Midbrain (tissue), 1 donor: ENCODE results near the gene SLCO4A1.
"Not testable (repeated sequence)": the region's sequence is repeated elsewhere in the genome, so short reads cannot be mapped to it uniquely, and the experiment has no call there.

Experiments
- DNase-seq: peaks from one replicate; lab custom pipeline; 2025; lab: John Stamatoyannopoulos, UW

SLCO4A1 gene

DNA sequence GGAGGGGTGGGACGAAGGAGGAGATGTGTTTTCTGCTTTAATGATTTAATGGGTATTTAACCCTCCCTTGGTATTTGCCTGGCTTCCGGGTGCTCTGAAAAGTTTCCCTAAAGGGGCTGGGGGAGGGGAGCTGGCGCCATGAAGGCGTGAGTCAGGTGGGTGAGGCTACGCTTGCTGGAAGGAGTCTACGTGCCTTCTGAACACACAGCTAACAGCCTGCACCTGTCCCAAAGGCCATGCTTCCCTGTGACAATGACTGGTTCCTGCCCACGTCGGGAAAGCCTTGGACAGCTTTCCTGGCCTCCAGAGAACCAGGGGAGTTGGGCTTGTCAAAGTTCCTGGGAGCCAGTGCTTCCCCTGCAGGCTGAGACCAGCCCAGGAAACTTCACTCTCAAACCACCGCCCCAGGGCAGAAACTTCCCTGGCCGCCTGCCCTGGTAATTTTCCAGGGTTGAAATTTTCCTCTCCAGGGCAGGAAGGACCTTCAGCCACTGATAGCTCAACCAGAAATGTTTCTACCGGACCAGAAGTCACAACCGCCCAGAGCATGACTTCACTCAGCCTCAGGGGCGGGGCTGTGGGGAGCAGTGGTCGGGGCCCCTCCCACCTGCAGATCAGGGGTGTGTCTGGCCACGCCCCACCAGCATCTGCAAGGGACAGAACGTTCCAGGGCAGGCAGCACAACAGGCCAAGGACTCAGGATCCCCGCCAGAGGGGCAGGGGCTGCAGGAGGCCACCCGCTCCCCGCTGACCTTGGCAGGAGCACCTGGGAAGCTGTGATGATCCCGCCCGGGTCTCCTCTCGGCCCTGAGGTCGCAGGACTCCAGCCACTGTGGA, 18.6 kb upstream of the SLCO4A1 start:
- no peak for DNase-seq

DNA sequence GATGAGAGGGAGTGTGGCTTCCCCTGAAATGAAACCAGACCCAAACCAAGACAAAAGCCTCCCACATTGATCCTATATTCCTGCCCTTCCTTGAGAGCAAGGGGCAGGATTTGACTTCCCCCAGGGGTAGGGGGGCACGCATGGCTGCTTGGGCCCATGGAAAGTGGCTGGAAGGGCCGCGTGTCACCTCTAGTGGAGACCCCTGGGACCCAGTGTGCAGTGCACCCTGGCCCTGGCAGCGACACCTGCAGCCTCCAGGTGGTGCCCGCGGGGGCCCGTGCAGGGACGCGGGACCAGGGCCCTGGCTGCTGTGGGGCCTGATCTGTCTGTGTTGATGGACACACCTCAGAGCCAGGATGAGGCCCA, 18.0 kb upstream of the SLCO4A1 start:
- DNase-seq = no peak

DNA sequence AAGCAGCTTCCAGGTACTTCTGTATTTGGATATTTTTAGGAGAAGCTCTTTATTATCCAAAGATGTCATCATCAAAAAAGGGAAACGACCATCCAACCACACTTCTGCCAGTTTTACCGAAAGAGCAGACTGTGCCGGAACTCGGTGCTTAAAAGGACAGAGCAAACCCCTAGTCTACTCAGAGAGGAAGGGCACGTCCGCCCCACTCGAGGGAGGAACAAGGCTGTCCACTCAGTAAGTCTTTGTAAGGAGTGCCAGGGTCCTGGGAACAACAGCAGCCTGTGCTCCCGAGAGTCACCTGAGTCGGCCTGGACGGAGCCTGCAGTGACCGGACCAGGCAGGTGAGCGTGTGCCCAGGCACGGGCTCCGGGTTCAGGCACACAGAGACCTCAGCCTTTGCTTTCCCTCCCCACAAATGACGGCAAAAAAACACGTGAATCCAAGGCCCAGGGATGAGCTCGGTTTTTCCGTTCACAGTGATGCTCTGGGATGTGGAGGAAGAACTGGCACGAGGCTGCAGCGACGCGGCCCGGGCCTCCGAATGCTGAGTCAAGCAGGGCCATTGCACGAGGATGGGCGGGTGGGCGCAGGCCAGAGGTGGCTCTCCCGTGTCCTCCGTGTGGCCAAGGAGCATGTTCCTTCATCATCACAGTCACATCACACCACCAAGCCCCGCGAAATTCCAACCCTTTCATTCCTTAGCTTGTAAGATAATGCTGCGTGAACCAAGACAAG, 17.4 kb upstream of the SLCO4A1 start:
- DNase-seq = no peak

DNA sequence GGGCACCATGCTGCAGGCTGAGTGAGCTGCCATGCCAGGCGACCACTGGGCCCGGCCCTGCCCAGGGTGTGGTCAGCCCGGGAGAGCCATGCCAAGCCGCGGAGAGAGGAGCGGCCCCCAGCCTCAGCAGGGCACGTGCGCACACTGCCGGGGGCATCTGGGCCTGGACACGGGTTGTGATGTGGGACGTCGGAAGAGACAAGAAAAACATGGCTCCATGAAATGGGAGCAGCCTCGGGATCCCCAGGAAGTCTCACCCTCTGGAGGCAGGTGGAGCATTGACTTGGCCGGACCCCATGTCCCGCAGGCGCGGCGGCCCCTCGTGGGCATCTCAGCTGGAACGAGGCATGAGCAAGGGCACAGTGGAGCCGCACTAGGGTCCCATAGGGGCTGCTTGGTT, 16.8 kb upstream of the SLCO4A1 start:
- no peak for DNase-seq

DNA sequence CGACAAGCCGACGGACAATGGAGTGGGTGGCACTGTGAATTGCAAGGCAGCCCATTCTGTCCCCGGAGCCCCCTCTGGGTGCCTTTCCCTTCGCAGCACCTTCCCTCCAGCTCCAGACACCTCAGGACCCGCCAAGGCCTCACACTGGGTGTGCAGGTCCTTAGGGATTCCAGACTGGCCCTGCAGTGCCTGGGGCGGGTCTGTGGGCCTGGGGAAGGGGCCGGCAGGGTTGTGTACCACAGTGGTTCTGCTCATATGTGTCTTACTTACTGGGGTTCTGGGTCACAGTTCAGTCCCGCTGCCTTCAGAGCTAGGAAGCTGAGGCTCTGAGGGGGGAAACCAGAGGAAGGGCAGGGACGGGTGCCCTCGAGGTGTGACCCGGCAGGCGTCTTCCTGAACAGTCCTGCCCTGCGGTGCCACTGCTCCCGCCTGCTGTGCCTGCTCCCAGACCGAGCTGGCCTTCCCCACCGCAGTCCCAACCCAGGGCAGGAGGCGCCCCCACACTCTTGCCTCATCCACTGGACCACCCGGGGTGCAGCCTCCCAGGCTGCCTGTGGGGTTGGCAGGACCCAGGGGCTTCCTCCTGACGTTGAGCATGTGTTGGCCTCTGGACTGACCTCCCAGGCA, 16.3 kb upstream of the SLCO4A1 start:
- DNase-seq = no peak

DNA sequence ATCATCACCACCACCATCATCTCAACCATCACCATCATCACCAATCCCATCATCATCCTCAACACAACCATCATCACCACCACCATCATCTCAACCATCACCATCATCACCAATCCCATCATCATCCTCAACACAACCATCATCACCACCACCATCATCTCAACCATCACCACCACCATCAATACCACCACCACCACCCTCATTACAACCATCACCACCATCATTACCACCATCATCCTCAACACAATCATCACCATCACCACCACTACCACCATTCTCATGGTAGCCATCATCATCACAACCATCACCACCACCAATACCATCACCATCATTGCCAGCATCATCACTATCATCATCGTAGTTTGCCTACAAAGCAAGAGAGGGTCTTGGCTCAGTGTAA, 14.9 kb upstream of the SLCO4A1 start:
- DNase-seq = not testable (repeated sequence)

DNA sequence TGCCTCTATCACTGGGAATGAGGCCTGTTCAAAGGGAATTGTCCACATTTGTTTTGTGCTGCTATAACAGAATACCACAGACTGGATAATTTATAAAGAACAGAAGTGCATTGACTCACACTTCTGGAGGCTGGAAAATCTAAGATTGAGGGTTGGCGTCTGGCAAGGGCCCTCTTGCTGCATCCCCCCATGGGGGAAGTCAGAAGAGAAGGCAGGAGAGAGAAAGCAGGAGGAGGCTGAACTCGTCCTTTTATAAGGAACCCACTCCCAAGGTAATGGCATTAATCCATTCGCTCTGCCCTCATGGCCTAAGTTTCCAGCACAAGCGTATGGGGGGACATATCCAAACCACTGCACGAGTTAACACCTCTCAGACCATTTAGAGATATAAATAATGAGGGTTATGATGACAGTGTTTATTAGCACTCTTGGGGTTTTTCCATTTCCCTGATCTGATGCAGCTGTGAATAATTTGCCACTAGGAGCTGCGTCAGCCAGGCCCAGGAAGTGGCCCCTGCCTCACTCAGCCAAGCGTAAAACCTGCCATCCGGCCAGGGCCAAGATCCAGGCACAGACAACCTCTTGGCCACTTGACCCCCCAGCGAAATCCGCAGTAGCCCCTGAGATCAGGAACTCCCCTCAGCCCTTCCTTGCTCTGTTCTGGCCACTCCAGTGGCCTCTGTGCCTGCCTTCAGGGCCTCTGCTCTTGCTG, 14.2 kb upstream of the SLCO4A1 start:
- no peak for DNase-seq

DNA sequence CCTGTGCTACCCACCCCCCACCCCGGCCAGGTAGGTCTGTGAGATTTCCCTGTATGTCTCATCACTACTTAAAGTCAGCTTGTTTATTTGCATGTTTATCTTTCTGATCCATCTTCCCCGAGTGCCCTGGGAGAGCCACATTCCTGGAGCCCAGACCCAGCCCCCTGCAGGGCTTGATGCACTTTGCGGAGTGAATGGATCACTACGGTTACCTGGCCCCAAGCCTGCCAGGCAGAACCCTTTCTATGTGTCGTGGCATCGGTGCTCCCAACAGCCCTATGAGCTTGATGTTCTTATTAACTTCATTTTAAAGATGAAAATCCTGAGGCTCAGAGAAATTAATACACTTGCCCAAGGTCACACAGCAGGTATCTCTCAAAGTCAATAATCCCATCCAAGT, 13.6 kb upstream of the SLCO4A1 start:
- DNase-seq = no peak

DNA sequence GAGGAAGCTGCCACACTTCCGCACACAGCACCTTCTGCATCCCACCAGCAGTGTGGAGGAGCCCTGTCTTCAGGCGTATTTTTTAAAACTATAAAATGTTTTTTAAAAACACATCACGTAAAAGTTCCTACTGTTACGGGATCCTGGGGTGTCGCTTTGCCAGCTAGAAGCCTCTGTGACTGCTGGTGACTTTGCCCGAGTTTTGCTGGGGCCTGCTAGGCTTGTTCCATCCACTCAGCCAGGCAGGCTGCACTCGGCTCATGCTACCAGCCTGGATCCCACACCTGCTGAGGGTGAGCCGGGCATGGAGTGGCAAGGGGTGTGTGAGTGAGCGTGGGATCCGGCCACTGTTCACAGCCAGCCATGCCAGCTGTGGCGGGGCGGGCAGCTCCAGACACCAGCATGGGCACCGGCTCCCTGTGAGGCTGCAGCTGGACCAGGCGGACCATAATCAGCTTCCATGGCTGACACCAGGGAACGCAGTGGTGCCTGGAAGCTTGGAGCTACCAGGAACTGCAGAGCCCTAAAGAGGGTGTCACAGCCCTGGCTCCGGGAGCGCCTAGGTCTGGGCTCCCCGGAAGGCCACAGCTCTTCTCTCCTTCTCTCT, 12.3 kb upstream of the SLCO4A1 start:
- DNase-seq = no peak

DNA sequence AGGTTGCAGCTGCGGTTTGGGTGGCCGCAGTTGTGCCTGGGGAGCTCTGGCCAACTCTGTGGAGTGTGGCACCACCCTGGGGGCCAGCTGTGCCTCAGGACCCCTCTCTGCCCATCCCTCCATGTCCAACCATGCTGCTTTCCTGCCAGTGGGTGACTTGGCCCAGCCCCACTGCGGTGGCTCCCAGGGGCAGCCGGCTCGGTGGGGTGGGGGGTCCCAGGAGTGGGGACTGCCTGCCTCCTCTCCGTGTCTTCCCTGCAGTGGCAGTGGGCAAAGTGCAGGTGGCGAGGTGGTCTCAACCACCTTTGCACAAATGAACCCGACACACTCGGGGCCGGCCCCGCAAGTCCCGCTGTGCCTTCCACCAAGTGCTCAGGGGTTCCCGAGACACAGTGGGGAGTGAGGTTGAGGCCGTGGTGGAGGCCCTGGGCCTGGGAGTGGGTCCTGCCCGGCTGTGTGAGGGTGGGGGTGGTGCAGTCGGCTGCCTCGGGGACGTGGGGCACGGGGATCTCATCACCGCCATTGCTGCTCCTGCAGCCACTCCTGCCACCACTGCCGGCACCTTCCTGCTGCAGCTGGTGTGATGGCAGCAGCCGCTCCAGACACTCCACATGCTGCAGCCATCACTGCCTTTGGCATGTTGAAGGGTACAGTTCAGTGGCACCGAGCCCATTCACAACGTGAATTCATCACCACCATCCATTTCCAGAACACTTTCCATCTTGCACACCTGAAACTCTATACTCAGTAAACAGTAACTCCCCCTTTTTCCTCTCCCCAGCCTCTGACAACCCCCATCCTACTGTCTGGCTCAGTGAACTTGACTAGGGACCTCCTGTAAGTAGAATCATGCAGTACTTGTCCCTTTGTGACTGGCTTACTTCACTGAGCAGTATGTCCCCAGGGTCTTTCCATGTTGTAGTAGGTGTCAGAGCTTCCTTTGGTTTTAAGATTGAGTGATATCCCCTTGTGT, 10.7 kb upstream of the SLCO4A1 start:
- no peak for DNase-seq

DNA sequence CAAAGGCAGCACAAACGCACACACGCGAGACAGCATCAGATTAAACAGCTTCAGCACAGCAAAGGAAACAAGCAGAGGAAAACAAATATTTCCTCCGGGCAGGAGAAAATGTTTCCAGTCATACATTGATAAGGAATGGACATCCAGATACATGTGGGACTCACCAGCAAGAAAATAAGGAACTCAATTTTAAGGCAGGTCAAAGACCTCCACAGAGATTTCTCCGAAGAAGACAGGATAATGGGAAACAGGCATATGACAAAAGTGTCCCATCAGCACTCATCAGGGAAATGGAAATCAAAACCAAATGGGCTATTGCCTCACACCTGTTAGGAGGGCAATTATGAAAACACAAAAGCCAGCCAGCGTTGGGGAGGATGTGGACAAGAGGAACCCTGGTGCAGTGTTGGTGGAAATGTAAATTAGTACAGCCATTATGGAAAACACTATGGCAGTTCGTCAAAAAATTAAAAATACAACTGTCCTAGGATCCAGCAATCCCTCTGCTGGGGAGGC, 9.7 kb upstream of the SLCO4A1 start:
- no peak for DNase-seq

DNA sequence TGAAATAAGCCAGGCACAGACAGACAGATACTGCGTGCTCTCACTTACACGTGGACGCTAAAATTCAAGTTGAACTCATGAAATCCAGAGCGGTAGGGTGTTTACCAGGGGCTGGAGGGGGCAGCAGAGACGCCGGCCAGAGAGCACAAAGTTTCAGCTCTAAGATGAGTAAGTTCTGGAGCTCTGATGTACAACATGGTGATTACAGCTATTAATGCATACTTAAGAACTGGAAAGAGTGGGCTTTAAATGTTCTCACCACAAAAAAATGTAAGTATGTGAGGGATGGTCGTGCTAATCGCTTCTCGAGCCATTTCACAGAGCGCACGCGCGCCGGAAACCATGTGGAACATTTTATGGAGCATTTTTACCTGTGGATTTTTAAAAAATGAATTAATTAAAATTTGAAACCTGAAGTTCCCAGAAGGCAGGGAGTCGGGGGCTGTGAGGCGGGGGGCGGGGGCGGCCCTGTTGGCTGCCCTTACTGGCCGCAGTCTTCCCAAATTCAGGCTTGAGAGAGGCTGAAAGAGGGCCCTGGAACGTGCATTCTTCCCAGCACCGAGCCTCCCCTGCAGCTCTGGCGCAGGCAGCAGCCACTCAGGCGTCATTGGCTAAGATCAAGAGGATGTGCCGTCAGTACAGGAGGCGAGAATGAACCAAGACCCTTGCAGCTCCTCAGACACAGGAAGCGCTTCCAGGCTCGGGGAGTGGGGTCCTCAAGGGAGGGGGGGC, 8.5 kb upstream of the SLCO4A1 start:
- no peak for DNase-seq

DNA sequence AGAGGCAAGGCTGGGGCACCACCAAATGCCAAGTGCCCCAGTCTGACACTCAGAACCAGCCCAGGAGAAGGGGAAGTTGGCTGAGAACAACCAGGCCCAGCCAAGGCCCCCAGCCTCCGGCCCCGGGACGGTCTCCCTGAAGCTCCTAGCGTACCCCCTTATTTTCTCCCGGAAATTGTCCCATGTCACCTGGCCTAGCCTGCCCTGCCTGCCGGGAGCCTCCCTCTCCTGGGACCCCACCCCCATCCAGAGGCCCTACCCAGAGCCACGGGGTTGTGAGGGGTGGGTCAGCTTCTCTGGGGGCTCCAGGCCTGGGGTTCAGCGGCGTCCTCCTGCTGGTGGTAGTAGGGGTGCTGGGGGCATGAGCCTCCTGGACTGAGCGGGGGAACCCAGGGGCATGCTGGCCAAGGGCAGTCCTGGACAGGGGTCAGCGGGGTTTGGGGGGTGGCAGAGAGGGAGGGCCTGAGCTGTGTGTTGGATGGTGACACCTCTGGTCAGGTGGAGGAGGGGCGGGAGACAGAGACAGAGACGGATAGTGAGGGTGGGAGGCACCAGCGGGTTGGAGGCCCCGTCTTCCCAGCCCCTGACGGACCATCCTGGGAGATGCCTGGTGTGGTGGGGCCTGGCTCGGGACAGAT, 7.9 kb upstream of the SLCO4A1 start:
- no peak for DNase-seq

DNA sequence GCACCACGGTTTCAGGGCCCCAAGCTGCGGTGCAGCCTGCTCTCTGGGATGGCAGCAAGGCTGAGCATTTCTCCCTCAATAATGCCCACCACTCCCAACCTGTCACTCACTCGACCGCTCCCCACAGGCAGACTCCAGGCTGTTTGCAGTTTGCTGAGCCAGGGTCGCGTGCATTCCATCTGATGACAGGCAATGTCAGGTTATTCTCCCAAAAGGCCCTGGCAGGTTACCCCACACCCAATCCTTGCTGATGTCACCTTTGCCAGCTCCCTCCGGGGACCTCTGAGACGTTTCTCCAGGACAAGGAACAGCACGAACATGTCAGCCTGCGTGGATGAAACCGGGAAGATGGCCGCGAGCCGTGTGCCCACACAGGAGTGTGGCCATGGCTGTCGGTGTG, 7.1 kb upstream of the SLCO4A1 start:
- no peak for DNase-seq

DNA sequence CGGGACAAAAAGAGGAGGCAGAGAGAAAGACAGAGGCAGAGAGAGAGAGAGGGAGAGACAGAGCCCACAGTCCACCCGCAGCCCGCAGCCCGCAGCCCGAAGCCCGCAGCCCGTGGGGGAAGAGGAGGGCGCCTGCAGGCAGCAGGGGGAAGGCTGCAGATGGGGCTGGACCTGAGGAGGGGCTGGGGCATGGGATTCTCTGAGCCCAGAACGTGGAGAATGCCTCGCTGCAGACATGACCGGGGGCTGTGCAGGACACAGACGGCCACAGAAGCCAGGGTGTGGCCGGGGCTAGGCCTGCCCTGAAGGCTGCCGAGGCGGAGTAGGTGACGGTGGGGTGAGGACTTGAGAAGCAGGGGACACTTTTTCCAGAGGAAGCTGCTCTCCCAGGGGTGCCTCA, 6.5 kb upstream of the SLCO4A1 start:
- no peak for DNase-seq

DNA sequence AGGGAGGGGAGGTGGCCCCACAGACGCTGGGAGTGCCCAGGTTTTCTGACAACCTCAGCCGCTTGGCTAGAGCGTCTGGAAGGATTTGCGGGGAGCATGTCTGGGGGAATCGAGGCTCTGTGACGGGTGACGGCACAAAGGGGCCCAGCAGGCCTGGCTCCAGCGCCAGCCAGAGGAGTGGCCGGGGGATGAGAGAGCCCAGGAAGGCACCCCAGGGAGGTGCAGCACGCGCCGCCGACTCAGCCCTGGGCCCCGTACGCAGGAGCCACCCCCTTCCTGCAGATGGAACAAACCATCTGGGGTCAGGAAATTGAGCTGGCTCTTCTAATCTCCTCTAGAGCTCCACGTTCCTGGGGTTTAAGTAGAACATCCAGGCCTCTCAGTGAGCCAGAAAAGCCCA, 5.9 kb upstream of the SLCO4A1 start:
- DNase-seq = no peak

DNA sequence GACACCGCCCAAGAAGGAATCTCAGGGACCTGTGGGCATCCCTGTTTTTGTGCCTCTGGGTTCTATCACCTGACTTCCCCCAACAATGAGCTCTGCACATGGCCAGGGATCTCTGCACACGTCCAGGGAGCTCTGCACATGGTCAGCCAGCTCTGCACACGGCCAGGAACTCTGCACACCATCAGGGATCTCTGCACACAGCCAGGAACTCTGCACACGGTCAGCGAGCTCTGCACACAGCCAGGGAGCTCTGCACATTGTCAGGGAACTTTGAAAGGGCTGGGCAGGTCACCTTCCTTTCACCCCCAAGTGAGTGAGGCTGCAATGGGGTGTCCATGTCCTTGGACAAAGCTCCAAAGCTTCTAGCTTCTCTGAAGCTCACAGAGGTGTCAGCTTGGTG, 5.2 kb upstream of the SLCO4A1 start:
- DNase-seq = no peak

DNA sequence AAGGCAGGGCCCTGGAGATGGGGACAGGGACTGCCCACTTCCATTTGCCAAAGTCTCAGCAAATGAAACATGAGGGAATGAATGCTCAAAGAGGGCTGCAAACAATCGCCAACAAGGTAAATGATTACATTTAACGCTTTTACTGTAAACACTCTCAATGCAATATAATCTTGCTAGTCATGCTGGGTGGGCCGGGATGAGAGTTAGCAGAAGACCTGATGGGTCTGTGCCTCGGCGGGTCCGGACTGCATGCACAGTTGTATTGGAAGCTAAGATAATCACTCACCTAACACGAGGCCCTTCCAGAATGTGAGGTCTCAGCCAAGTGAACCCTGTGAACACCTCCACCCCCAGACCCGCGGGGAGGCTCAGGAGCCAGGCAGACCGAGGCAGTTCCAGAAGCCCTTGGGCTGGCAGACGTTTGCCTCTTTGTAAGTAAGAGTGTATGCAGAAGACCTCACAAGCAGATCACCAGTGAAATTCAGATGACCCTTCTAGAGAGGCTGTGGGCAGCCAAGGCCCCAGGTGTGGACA, 4.7 kb upstream of the SLCO4A1 start:
- DNase-seq = no peak

DNA sequence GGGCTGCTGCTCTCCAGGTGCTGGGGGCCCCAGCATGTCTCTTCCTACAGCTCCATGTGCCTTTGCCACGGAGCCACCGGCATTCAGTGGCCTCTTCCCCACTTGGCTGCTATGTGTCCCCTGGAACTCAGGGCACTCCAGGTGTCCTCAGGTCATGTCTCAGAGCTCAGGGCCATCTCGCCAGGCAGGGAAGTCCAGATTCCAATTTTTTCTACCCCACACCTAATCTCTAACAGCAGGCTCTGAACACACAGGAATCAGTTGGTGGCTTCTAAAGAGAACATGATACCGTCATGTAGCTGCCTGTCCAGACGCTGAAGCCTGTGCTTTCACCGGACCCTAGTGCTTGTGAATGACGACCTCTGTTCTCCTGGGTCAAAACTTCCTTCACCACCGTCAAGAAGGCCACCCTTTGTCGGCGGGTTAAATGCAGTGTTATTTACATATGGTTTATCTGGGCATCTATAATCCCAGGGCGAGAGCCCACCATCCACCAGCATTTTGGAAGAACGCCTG, 4.2 kb upstream of the SLCO4A1 start:
- no peak for DNase-seq
